Gastrocnemius medialis (tissue), 4 donors: ENCODE results near the gene LRRC75A. TPM values are rescaled to one million over a fixed set of nuclear protein-coding genes. Genes with fewer than 3 reads are reported as not detected.
"Not testable (repeated sequence)": the region's sequence is repeated elsewhere in the genome, so short reads cannot be mapped to it uniquely, and the experiment has no call there.

Experiments used
- ATAC-seq, 2 donors: fragments of 150-250 bp; one replicate each; pipeline ENCODE4 v1.9.1; 2016
- DNase-seq, 2 donors: peaks; one replicate each; pipeline ENCODE4 v3.0.0-alpha.2; 2019
- H3K27ac ChIP-seq, 4 donors: fragments of 200-600 bp; sonication (generic); 1 replicate in 1 of 4; 2 replicates in 3 of 4; pipeline ENCODE4 v1.5.1; 2016 to 2018; ENCODE audit warnings: mild to moderate bottlenecking in 2 of 4, moderate library complexity in 1 of 4
- H3K27me3 ChIP-seq, 3 donors: fragments of 200-600 bp; sonication (generic) in 2 of 3; 1 replicate in 1 of 3; 2 replicates in 2 of 3; pipeline versions ENCODE4 v1.5.1 to v1.6.0; 2016 to 2019; ENCODE audit warnings: mild to moderate bottlenecking in 1 of 3, moderate library complexity in 1 of 3
- H3K36me3 ChIP-seq, 2 donors: fragments of 200-600 bp; sonication (generic) in 1 of 2; one replicate each; pipeline ENCODE4 v1.5.1; 2017 to 2018
- H3K4me1 ChIP-seq, 2 donors: fragments of 200-600 bp; sonication (generic) in 1 of 2; one replicate each; pipeline ENCODE4 v1.5.1; 2016 to 2017; ENCODE audit warnings: mild to moderate bottlenecking in 2 of 2
- H3K4me3 ChIP-seq, 4 donors: fragments of 200-600 bp; sonication (generic) in 3 of 4; 1 replicate in 1 of 4; 2 replicates in 3 of 4; pipeline ENCODE4 v1.5.1; 2016 to 2019; ENCODE audit warnings: mild to moderate bottlenecking in 2 of 4
- H3K9me3 ChIP-seq, 3 donors: fragments of 200-600 bp; sonication (generic) in 2 of 3; 1 replicate in 1 of 3; 2 replicates in 2 of 3; pipeline ENCODE4 v1.5.1; 2016 to 2019
- CTCF ChIP-seq, 5 experiments: fragments of 450-650 bp in 3 of 5; fragments of 200-600 bp in 2 of 5; sonication (generic) in 2 of 5; IDR thresholded peaks in 4 of 5; conservative IDR thresholded peaks in 1 of 5; 1 replicate in 4 of 5; 2 replicates in 1 of 5; pipeline ENCODE4 v1.5.1; 2016 to 2019; ENCODE audit warnings: antibody characterized with exemption in 5 of 5, mild to moderate bottlenecking in 3 of 5, moderate library complexity in 3 of 5
- POLR2A ChIP-seq, 2 donors: fragments of 450-650 bp; IDR thresholded peaks; one replicate each; pipeline ENCODE4 v1.6.1; 2017; ENCODE audit warnings: antibody characterized with exemption in 2 of 2, mild to moderate bottlenecking in 2 of 2, moderate library complexity in 2 of 2
- in situ Hi-C, 4 donors: fragments of 200-750 bp; cut with MboI; loops; one replicate each; pipeline versions ENCODE4 v1.15.0 to v1.8.0; 2017; ENCODE audit warnings: low sequenced_read_pairs in 4 of 4
- intact Hi-C: fragments of 100-400 bp; cut with DNase I; formaldehyde crosslinking; loops from one replicate; pipeline ENCODE4 v1.15.1; 2023; ENCODE audit warnings: low total_unique reads
- total RNA-seq, 4 donors: library from RNA; depleted of rRNA; stranded (reverse); fragments of >200 nt; gene quantifications; one replicate each; pipeline versions ENCODE4 v1.1.0 to v1.2.3, GENCODE V29; 2016

The LRRC75A gene
- total RNA-seq, 4 donors from 2014 or later: 0.34 to 0.80 TPM; not detected in 2

- intact Hi-C loops (no loop called here), in situ Hi-C loops (loop anchor here in 1 of 4 donors (10.0 kb wide), 1 partner anchor 56 kb away; no protein-coding TSS in a partner anchor)
- DNase-seq (no peak), ATAC-seq (no peak)
- no peaks in the 10 kb centered on the region for H3K4me1 ChIP-seq
- H3K36me3 ChIP-seq: no peaks in the 10 kb centered on the region
- H3K9me3 ChIP-seq: no peaks in the 10 kb centered on the region
- no peaks in the 10 kb centered on the region for H3K27me3 ChIP-seq
- TF ChIP-seq POLR2A (IDR thresholded peaks at IDR 0.05) (no peak), CTCF (IDR thresholded peaks at IDR 0.05 in 4 of 5, conservative IDR thresholded peaks at IDR 0.05 in 1 of 5) (no peak)
- H3K27ac ChIP-seq: no peak overlapping the region
- no peak overlapping the region for H3K4me3 ChIP-seq
Measured at GRCh38 chr17:16459271-16459670, 32.7 kb downstream of the LRRC75A start.

- no peak for TF ChIP-seq CTCF (IDR thresholded peaks at IDR 0.05 in 4 of 5, conservative IDR thresholded peaks at IDR 0.05 in 1 of 5)
- no peak for TF ChIP-seq POLR2A (IDR thresholded peaks at IDR 0.05)
- in situ Hi-C loops: loop anchor here in 1 of 4 donors (10.0 kb wide), 1 partner anchor 58 kb away; no protein-coding TSS in a partner anchor
- no peaks in the 10 kb centered on the region for H3K36me3 ChIP-seq
- H3K27me3 ChIP-seq: no peaks in the 10 kb centered on the region
- intact Hi-C loops: no loop called here
- no peaks in the 10 kb centered on the region for H3K4me1 ChIP-seq
- H3K4me3 ChIP-seq: no peak overlapping the region
- no peak for ATAC-seq
- H3K27ac ChIP-seq: no peak overlapping the region
- no peaks in the 10 kb centered on the region for H3K9me3 ChIP-seq
- DNase-seq: no peak
Measured at GRCh38 chr17:16456742-16457316, 35.2 kb downstream of the LRRC75A start.

GRCh38 chr17:16455997-16456741, 35.8 kb downstream of the LRRC75A start:
- in situ Hi-C loops: loop anchor here in 1 of 4 donors (10.0 kb wide), 1 partner anchor 59 kb away; no protein-coding TSS in a partner anchor
- H3K27ac ChIP-seq: no peak overlapping the region
- no peaks in the 10 kb centered on the region for H3K36me3 ChIP-seq
- no peaks in the 10 kb centered on the region for H3K27me3 ChIP-seq
- no peaks in the 10 kb centered on the region for H3K9me3 ChIP-seq
- H3K4me3 ChIP-seq: no peak overlapping the region
- no peaks in the 10 kb centered on the region for H3K4me1 ChIP-seq
- intact Hi-C loops: no loop called here
- no peak for DNase-seq
- no peak for ATAC-seq
- no peak for TF ChIP-seq POLR2A (IDR thresholded peaks at IDR 0.05)
- no peak for TF ChIP-seq CTCF (IDR thresholded peaks at IDR 0.05 in 4 of 5, conservative IDR thresholded peaks at IDR 0.05 in 1 of 5)

GRCh38 chr17:16453493-16453851, 38.5 kb downstream of the LRRC75A start:
- no peaks in the 10 kb centered on the region for H3K9me3 ChIP-seq
- ATAC-seq: no peak
- in situ Hi-C loops: loop anchor here (5.0 to 10.0 kb wide), 3 partner anchors 61 to 69 kb away; no protein-coding TSS in a partner anchor
- H3K36me3 ChIP-seq: no peaks in the 10 kb centered on the region
- intact Hi-C loops: loop anchor here (1.0 kb wide), 1 partner anchor 68 kb away; no protein-coding TSS in a partner anchor
- H3K4me3 ChIP-seq: no peak overlapping the region
- H3K4me1 ChIP-seq: no peaks in the 10 kb centered on the region
- no peak overlapping the region for H3K27ac ChIP-seq
- TF ChIP-seq POLR2A (IDR thresholded peaks at IDR 0.05): no peak
- TF ChIP-seq CTCF (IDR thresholded peaks at IDR 0.05 in 4 of 5, conservative IDR thresholded peaks at IDR 0.05 in 1 of 5): no peak
- H3K27me3 ChIP-seq: no peaks in the 10 kb centered on the region
- DNase-seq: no peak

- in situ Hi-C loops: loop anchor here (5.0 to 10.0 kb wide), 3 partner anchors 63 to 70 kb away; no protein-coding TSS in a partner anchor
- H3K4me3 ChIP-seq, H3K9me3 ChIP-seq, H3K27me3 ChIP-seq, intact Hi-C loops, H3K27ac ChIP-seq, ATAC-seq, DNase-seq, H3K36me3 ChIP-seq, H3K4me1 ChIP-seq: not testable (repeated sequence)
Measured at GRCh38 chr17:16452268-16452667, 39.7 kb downstream of the LRRC75A start.
